Activated T-cell treated with anti-CD3 and anti-CD28 coated beads, Interleukin-2, amount 50 U/mL, for 4 hours (primary cell): ENCODE data around the gene TBC1D4. TPM values are rescaled to one million over a fixed set of nuclear protein-coding genes. Genes with fewer than 3 reads are reported as not detected.

Experiments used
- ATAC-seq, 2 donors: fragments of 200-7000 bp; cut with Tn5 transposase; one replicate each; pipeline ENCODE4 v1.10.0; 2021
- DNase-seq: peaks from one replicate; pipeline ENCODE4 v3.0.0-alpha.2; 2020
- H3K27me3 Mint-ChIP-seq: one replicate; pipeline ENCODE4 v1.8.0; 2021; ENCODE audit warnings: low read depth, mixed read lengths
- H3K36me3 Mint-ChIP-seq: one replicate; pipeline ENCODE4 v1.8.0; 2022; ENCODE audit warnings: mixed read lengths; ENCODE audit not compliant: insufficient read depth
- H3K4me1 Mint-ChIP-seq: one replicate; pipeline ENCODE4 v1.8.0; 2021; ENCODE audit warnings: low read depth, mixed read lengths
- H3K4me3 Mint-ChIP-seq: one replicate; pipeline ENCODE4 v1.8.0; 2021; ENCODE audit warnings: mild to moderate bottlenecking, moderate library complexity, mixed read lengths
- H3K9me3 Mint-ChIP-seq: one replicate; pipeline ENCODE4 v1.8.0; 2021; ENCODE audit warnings: mixed read lengths
- total RNA-seq, 3 donors: library from RNA; stranded (reverse); gene quantifications; one replicate each; pipeline ENCODE4 v1.2.1, GENCODE V29; 2021

Gene TBC1D4
- total RNA-seq, 3 donors from 2014 or later, result 25.1 to 35.1 (median 30.0) TPM

DNA sequence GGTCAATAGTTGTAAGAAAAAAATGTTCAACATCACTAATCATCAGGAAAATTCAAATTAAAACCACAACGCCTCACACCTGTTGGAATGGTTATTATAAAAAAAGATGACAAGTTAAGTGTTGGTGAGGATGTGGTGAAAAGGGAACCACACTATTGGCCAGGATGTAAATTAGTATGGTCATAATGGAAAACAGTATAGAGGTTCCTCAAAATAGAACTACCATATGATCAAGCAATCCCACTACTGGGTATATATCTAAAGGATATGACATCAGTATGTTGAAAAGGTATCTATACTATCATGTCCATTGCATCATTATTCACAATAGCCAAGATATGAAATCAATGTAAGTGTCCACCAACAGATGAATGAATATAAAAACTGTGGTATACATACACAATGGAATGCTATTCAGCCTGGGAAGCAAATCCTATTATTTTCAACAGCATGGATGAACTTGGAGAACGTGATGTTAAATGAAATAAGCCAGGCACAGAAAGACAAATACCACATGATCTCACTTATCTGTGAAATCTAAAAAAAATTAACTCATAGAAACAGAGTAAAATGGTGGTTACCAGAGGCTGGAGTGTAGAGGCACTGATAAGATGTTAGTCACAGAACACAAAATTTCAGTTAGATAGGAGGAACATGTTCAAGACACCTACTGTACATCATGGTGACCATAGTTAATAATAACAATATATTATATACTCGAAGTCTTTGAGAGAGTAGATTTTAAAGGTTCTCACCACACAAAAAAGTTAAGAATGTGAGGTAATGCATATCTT lies 56.6 kb downstream of the TBC1D4 start:
- H3K36me3 Mint-ChIP-seq, result no peaks in the 10 kb centered on the region
- no peak overlapping the region for H3K4me3 Mint-ChIP-seq
- peaks cover 19% of the 10 kb centered on the region for H3K27me3 Mint-ChIP-seq
- no peak for DNase-seq
- no peaks in the 10 kb centered on the region for H3K9me3 Mint-ChIP-seq
- ATAC-seq, result no peak
- peaks cover 3% of the 10 kb centered on the region for H3K4me1 Mint-ChIP-seq

DNA sequence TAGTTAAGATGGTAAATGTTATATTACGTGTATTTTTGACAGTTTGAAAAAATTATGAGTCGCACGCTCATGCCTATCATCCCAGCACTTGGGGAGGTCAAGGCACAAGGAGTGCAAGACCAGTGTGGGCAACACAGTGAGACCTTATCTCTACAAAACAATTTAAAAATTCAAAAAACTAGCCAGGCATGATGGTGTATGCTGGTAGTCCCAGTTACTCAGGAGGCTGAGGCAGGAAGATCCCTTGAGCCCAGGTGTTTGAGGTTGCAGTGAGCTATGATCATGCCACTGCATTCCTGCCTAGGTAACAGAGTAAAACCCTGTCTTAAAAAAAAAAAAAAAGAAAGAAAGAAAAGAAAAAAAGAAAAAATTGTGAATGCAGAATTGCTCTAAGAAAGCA lies 58.0 kb downstream of the TBC1D4 start:
- DNase-seq (no peak), ATAC-seq (no peak)
- H3K4me3 Mint-ChIP-seq, result no peak overlapping the region
- H3K9me3 Mint-ChIP-seq, result no peaks in the 10 kb centered on the region
- H3K4me1 Mint-ChIP-seq, result peaks cover 3% of the 10 kb centered on the region
- H3K27me3 Mint-ChIP-seq, result peaks cover 14% of the 10 kb centered on the region
- H3K36me3 Mint-ChIP-seq, result no peaks in the 10 kb centered on the region

DNA sequence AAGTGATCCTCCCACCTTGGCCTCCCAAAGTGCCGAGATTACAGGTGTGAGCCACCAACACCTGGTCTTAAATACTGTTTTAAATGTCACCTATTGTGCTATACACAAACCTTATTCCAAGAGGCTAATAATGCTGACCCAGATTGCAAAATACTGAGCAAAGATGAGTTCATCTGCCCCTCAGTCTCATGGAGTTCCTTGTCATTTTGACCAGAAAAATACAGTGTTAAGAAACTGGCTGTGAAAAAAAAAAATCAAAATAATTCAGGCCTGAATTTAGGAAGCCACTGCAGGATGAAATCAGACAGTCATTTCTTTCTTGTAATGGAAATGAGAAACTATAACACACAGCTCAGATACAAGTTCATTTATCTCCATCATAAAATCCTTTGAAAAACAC lies 59.9 kb downstream of the TBC1D4 start:
- DNase-seq, result no peak
- no peaks in the 10 kb centered on the region for H3K9me3 Mint-ChIP-seq
- no peaks in the 10 kb centered on the region for H3K36me3 Mint-ChIP-seq
- peaks cover 7% of the 10 kb centered on the region for H3K27me3 Mint-ChIP-seq
- H3K4me1 Mint-ChIP-seq, result peaks cover 3% of the 10 kb centered on the region
- ATAC-seq, result no peak
- no peak overlapping the region for H3K4me3 Mint-ChIP-seq

DNA sequence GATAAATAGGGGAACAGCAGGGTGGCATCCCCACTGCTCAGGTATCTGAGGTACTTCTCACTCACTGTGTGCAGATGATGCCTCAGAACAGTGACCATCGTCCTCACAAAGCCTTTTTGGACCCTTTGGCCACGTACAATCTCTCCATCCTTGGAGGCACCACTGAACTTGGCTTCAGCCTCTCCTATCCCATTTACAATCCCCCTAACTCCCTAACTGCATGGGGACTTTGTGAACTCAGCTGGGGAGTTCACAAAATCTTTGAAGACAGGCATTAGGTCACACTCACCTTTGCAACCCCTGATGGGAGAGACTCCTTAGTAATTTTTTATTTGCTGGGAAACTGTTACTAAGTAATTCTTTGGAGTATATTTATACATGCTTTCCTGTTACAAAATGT lies 60.8 kb downstream of the TBC1D4 start:
- Mint-ChIP-seq H3K27me3 (peaks cover 7% of the 10 kb centered on the region), H3K4me1 (peaks cover 3% of the 10 kb centered on the region), H3K4me3 (no peak overlapping the region), H3K9me3 (no peaks in the 10 kb centered on the region), H3K36me3 (no peaks in the 10 kb centered on the region)
- ATAC-seq (no peak), DNase-seq (no peak)

DNA sequence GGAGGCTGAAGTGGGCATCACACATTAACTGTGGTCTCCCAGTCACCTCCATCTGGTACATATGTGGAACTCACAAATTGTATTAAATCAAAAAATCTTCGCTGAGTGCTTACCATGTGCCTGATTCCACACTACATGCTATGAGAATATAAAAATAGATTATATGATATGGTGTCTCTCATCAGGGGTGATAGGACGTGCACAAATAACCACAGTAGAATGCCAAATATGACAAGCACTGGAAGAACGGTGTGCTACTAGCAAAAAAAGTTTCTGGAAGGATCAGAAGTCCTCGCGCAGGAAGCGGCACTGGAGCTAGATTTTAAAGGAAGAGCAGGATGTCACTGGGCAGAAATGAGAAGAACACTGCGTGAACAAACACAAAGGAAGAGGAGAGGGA lies 62.3 kb downstream of the TBC1D4 start:
- Mint-ChIP-seq H3K4me3 (no peak overlapping the region), H3K4me1 (peaks cover 2% of the 10 kb centered on the region), H3K9me3 (no peaks in the 10 kb centered on the region), H3K36me3 (no peaks in the 10 kb centered on the region), H3K27me3 (peaks cover 4% of the 10 kb centered on the region)
- DNase-seq, result no peak
- no peak for ATAC-seq

DNA sequence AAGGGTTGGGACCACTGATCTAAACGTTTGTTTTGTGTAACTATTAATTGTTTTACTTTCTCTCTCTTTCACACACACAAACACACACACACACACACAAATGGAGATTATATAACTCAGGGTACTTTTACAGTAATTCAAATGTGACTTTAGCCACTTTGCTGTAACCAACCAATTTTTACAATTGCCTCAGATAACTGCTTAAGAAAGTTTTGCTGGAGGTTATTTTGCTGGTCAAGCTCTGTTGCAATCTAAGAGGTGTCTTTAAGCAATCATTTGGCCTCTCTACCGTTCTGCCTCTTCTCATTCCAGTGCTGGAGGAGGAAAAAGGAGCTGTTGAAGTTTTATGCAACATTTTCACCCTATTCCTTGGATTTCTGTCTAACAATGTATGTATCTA lies 63.0 kb downstream of the TBC1D4 start:
- Mint-ChIP-seq H3K4me1 (no peaks in the 10 kb centered on the region), H3K4me3 (no peak overlapping the region), H3K9me3 (no peaks in the 10 kb centered on the region), H3K36me3 (no peaks in the 10 kb centered on the region), H3K27me3 (no peaks in the 10 kb centered on the region)
- ATAC-seq (no peak), DNase-seq (no peak)

DNA sequence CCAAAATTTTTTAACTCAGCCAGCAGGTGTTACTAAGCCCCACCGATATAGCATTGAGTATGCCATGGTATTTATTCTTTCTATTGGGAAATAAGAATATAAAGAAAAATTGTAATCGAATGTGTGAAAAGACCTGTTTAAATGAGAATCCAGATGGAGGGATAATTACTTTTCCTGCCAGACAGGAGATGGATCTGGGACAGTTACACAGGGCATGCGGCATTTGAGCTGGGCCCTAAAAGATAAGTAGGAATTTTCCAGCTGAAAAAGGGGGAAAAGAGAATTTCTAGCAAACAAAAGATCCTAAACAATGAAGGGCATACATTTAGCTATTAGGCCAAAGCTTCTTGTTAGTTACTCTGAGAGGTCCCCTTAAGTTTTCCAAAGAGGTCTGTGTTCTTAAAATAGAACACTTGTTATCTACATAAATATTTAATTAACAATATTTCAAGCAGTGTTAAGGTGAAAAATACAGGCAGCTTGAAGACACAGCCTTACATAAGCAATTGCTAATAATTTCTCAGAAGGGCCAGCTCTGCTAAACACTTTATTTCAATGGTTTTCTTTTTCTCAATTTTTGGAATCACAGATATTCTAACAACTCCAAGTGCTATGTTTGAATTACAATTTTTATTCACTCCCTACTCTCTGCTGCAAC lies 63.7 kb downstream of the TBC1D4 start:
- ATAC-seq (no peak), DNase-seq (no peak)
- Mint-ChIP-seq H3K36me3 (no peaks in the 10 kb centered on the region), H3K4me1 (no peaks in the 10 kb centered on the region), H3K9me3 (no peaks in the 10 kb centered on the region), H3K4me3 (no peak overlapping the region), H3K27me3 (no peaks in the 10 kb centered on the region)

DNA sequence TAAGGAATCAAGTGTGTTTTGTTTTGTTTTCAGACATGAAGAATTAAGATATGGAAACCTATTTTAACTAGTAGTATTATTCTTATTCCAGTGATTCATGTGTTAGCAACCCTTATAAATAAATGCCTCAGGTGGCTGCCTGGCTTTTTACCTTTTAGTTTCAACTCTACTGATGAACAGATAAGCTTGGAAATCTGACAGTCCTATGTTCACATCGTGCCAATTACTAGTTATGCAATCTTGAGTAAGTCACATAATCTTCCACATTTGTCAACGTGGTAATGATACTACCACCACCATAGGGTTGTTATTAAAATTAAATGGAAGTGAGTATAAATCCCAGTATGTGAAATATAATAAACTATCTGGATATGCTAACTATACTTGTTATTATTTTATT lies 64.3 kb downstream of the TBC1D4 start:
- no peak for DNase-seq
- Mint-ChIP-seq H3K27me3 (no peaks in the 10 kb centered on the region), H3K4me3 (no peak overlapping the region), H3K9me3 (no peaks in the 10 kb centered on the region), H3K36me3 (no peaks in the 10 kb centered on the region), H3K4me1 (no peaks in the 10 kb centered on the region)
- ATAC-seq, result no peak

DNA sequence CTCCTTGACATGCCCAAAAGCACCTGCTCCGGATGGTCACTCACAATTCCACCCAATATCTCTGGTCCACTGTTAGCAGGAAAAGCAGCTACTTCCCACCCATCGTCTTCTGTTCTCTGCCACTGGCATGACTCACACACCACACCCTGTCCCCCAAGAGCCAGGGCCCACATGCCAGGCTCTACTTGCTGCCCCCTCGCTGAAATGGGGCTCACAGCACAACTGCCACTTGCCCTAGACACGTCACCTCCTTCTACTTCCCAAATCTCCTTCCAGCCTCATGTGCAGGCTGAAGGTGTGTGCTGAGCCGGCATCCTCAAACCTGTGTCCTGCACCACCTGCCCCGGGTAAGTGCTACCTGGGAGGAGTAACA lies 65.0 kb downstream of the TBC1D4 start:
- Mint-ChIP-seq H3K4me3 (no peak overlapping the region), H3K9me3 (no peaks in the 10 kb centered on the region), H3K27me3 (no peaks in the 10 kb centered on the region), H3K36me3 (no peaks in the 10 kb centered on the region), H3K4me1 (no peaks in the 10 kb centered on the region)
- DNase-seq (no peak), ATAC-seq (no peak)

DNA sequence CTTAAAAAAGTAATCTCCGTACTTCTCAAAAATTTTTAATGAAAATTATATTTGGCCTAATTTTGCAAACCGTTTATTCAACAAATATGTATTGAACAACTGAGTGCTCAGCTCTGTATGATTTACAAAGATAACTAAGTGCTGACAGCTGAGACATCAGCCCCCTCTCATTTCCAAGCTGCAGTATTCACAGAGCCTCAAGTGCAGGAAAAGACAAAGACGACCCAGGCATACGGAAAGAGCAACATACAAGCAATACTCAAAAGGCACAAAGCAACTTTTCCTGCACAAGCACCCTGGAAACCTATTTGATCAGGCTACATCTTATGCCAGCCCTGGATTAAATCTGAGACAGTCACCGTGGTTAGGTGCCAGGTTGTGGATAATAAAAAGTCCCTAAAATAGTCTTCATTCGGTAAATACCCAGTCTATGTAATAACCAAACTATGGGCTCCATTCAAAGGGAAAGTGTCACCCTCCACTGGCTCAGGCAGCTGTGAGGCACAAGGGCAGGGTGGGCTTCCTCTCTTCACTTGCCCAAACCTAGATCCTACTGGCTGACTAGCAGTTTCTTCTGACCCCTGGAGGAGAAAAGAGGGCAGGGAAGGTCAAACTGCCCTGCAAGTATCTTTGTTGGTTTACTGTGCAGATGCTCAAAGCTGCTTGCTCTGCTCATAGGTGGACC lies 65.5 kb downstream of the TBC1D4 start:
- Mint-ChIP-seq H3K4me3 (no peak overlapping the region), H3K36me3 (no peaks in the 10 kb centered on the region), H3K9me3 (no peaks in the 10 kb centered on the region), H3K27me3 (no peaks in the 10 kb centered on the region), H3K4me1 (no peaks in the 10 kb centered on the region)
- no peak for ATAC-seq
- DNase-seq, result no peak

DNA sequence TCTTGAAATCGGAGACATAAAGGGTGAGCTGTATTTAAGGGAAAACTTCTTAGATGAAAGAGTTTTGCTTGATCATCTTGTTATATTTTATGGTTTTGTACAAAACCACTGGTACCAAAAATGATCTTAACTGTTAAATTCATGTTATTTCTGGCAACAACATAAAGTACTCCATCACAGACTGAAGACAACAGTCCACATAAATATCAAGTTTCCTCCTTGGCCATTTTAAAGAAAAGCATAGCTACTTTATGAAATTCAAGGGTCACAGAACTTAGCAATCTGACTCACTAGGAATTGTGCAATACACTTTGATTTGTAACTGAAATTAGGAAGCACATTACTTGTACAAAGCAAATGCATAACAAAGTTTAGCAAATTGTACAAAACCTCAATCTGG lies 66.3 kb downstream of the TBC1D4 start:
- no peaks in the 10 kb centered on the region for H3K36me3 Mint-ChIP-seq
- ATAC-seq (no peak), DNase-seq (no peak)
- H3K4me3 Mint-ChIP-seq, result no peak overlapping the region
- H3K4me1 Mint-ChIP-seq, result no peaks in the 10 kb centered on the region
- no peaks in the 10 kb centered on the region for H3K9me3 Mint-ChIP-seq
- no peaks in the 10 kb centered on the region for H3K27me3 Mint-ChIP-seq

DNA sequence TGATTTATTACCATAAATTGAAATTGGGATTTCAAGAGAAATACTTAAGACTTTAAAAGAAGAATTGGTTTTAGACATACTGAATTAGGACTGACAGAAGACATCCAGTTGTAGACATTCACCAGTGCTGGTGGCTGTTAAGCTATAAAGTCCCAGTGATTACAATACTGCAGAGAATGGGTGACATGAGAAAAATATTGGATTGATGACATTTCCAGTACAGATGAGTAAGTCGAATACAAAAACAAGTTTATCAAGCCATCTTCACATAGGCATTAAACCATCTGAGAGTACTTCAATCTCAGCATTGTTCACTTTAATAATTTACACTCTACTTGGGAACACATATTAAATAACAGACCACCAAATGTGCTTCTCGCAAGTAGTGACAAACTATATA lies 66.8 kb downstream of the TBC1D4 start:
- no peak for DNase-seq
- ATAC-seq, result no peak
- Mint-ChIP-seq H3K9me3 (no peaks in the 10 kb centered on the region), H3K4me1 (no peaks in the 10 kb centered on the region), H3K36me3 (no peaks in the 10 kb centered on the region), H3K27me3 (no peaks in the 10 kb centered on the region), H3K4me3 (no peak overlapping the region)

DNA sequence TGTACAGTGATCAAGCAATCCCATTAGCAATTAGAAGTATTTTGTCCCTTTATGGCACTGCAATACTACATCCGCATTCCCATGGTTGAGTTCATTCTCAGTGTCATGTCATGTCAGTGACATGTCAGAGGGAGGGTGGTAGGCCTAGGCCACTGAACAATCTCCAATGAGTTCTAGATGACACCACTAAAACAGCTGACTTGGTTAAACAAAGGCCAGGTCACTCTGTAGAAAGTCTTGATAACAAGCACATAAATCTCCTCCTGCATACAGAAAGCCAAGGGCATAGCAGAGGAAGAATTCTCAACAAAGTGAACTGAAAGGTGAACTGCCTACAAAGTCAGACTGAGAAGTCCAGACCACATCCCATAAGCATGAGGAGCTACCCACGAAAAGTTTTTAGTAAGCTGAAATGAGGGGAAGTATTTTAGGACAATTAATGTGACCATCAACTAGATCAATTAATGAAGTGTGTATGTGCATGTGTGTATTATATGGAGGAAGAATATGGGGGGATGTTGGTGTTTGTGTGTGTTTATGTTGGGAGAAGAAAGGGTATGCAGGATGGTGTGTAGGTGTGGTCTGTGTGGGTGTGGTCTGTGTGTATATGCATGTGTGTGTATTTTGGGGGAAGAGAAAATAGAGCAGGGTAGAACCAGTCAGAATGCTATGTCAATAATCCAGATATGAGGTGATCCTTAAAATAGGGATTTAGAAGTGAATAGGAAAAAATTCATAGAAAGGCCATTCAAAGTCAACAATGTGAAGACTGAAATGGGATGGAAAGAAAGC lies 67.7 kb downstream of the TBC1D4 start:
- no peaks in the 10 kb centered on the region for H3K9me3 Mint-ChIP-seq
- no peaks in the 10 kb centered on the region for H3K4me1 Mint-ChIP-seq
- ATAC-seq (no peak), DNase-seq (no peak)
- no peaks in the 10 kb centered on the region for H3K27me3 Mint-ChIP-seq
- H3K36me3 Mint-ChIP-seq, result no peaks in the 10 kb centered on the region
- H3K4me3 Mint-ChIP-seq, result no peak overlapping the region

DNA sequence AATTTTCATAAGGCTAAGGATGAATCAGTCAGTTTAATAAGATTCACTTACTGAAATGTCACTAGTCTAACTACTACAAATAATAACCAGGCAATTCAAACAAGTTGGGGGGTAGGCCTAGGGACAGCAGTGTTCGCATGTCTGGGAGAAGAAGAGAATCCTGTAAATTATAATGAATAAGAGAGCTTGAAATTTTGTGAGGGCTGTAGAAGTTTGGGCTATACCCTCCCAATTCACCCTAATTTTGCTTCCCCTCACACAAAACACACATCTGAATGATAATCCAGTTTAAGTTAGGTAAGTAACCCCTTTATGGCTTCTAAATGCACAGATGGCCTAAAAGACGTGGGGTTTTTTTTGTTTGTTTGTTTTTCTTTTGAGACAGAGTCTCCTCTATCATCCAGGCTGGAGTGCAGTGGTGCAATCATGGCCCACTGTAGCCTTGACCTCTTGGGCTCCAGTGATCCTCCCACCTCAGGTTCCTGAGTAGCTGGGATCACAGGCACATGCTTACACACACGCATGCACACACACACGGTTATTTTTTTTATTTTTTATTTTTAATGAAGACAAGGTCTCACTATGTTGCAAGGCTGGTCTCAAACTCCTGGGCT lies 69.9 kb downstream of the TBC1D4 start:
- no peaks in the 10 kb centered on the region for H3K9me3 Mint-ChIP-seq
- ATAC-seq (no peak), DNase-seq (no peak)
- H3K4me1 Mint-ChIP-seq, result no peaks in the 10 kb centered on the region
- no peaks in the 10 kb centered on the region for H3K36me3 Mint-ChIP-seq
- H3K4me3 Mint-ChIP-seq, result no peak overlapping the region
- H3K27me3 Mint-ChIP-seq, result no peaks in the 10 kb centered on the region
